HepG2 (cell line): ENCODE data around the gene S100P. TPM values are rescaled to one million over a fixed set of nuclear protein-coding genes. Genes with fewer than 3 reads are reported as not detected.
A peak's percentile ranks its signal among the peaks of the same experiment; 100 is the strongest.

Source experiments
- ATAC-seq: fragments of 200-7000 bp; cut with Tn5 transposase; 3 replicates; pipeline ENCODE4 v1.9.1; 2020; ENCODE audit warnings: mild to moderate bottlenecking, moderate library complexity
- BruUV-seq: library from RNA; stranded (reverse); fragments of 400-500 nt; replicated peaks from 2 replicates; lab custom pipeline; 2021; lab: Mats Ljungman, UMichigan
- CTCF ChIA-PET: fragments of 300-600 bp; formaldehyde crosslinking; extraction: SDS; loops from one replicate; lab custom pipeline; 2021; ENCODE audit warnings: low total read pairs, inconsistent platforms, low intra/inter-chr PET ratio; lab: Yijun Ruan, JAX
- POLR2A ChIA-PET: fragments of 350-600 bp; sonication (Branson Sonifier 250); formaldehyde crosslinking; loops from one replicate; lab custom pipeline; 2020; ENCODE audit warnings: antibody characterized with exemption, inconsistent platforms; lab: Yijun Ruan, JAX
- DNase-seq: peaks from one replicate; pipeline ENCODE4 v3.0.0-alpha.2; 2015; ENCODE audit warnings: low spot score
- FAIRE-seq: peaks from 3 replicates; lab custom pipeline; 2011; peaks lifted over from hg19 to GRCh38; lab: Jason Lieb, UNC
- H2AFZ ChIP-seq: one replicate; pipeline ENCODE4 v1.6.1; 2011; ENCODE audit warnings: low read length, inconsistent platforms
- H3K27ac ChIP-seq: fragments of 300-600 bp; 3 replicates; pipeline ENCODE4 v1.8.0; 2011; ENCODE audit warnings: mixed run types, mild to moderate bottlenecking, mixed read lengths, low read length, inconsistent platforms; ENCODE audit not compliant: insufficient read depth; ENCODE audit errors: extremely low read length
- H3K27me3 ChIP-seq, 2 experiments: fragments of 200-600 bp in 1 of 2; 2 replicates in 1 of 2; 3 replicates in 1 of 2; pipeline versions ENCODE4 v1.6.0 to v1.8.0; 2011; ENCODE audit warnings: low read length in 2 of 2, mild to moderate bottlenecking in 2 of 2, moderate library complexity in 2 of 2, inconsistent platforms in 1 of 2; ENCODE audit not compliant: insufficient read depth in 2 of 2, control insufficient read depth in 1 of 2
- H3K36me3 ChIP-seq, 2 experiments: fragments of 200-600 bp in 1 of 2; replicated peaks in 1 of 2; 2 replicates in 1 of 2; 3 replicates in 1 of 2; pipeline versions ENCODE4 v1.5.1 to v1.8.0; 2011; ENCODE audit warnings: low read length in 2 of 2, inconsistent platforms in 1 of 2; ENCODE audit not compliant: insufficient read depth in 2 of 2, control insufficient read depth in 1 of 2
- H3K4me1 ChIP-seq: 2 replicates; pipeline ENCODE4 v1.5.1; 2012; ENCODE audit warnings: low read length, inconsistent platforms; ENCODE audit not compliant: insufficient read depth
- H3K4me2 ChIP-seq: 2 replicates; pipeline ENCODE4 v1.6.0; 2011; ENCODE audit warnings: low read depth, low read length, inconsistent platforms
- H3K4me3 ChIP-seq, 3 experiments: fragments of 200-600 bp in 1 of 3; sonication (generic), shearing (Covaris generic) in 1 of 3; replicated peaks in 1 of 3; 2 replicates each; pipeline ENCODE4 v1.5.1; 2011 to 2016; ENCODE audit warnings: low read length in 3 of 3, inconsistent platforms in 2 of 3, low read depth in 2 of 3, mild to moderate bottlenecking in 2 of 3, control low read depth in 1 of 3, mixed read lengths in 1 of 3; ENCODE audit not compliant: insufficient read depth in 1 of 3
- H3K79me2 ChIP-seq: one replicate; pipeline ENCODE4 v1.6.1; 2011; ENCODE audit warnings: low read length, inconsistent platforms; ENCODE audit not compliant: insufficient read depth
- H3K9ac ChIP-seq: 2 replicates; pipeline ENCODE4 v1.6.0; 2011; ENCODE audit warnings: mild to moderate bottlenecking, low read depth, low read length, inconsistent platforms; ENCODE audit not compliant: insufficient read depth
- H3K9me3 ChIP-seq: 2 replicates; pipeline ENCODE4 v1.5.1; 2012; ENCODE audit warnings: mild to moderate bottlenecking, low read length
- H4K20me1 ChIP-seq: 2 replicates; pipeline ENCODE4 v1.6.0; 2011; ENCODE audit warnings: inconsistent platforms, mild to moderate bottlenecking, low read length, moderate library complexity; ENCODE audit not compliant: insufficient read depth
- CBX2 ChIP-seq, 2 experiments: fragments of 200-600 bp in 1 of 2; sonication (generic); formaldehyde crosslinking in 1 of 2; IDR thresholded peaks; 2 replicates each; pipeline versions ENCODE4 v1.7.0 to v1.8.1; 2018 to 2022; ENCODE audit warnings: low read depth in 2 of 2, low read length in 1 of 2, mild to moderate bottlenecking in 1 of 2, missing genetic modification reagents in 1 of 2
- CEBPB ChIP-seq: IDR thresholded peaks from 2 replicates; pipeline ENCODE4 v1.6.1; 2011; ENCODE audit warnings: low read depth, low read length, improper control_type of control experiment, borderline replicate concordance
- CEBPG ChIP-seq: IDR thresholded peaks from 2 replicates; pipeline ENCODE4 v1.6.1; 2016
- CENPX ChIP-seq: sonication (generic); formaldehyde crosslinking; IDR thresholded peaks from 2 replicates; pipeline ENCODE4 v1.9.0; 2021; ENCODE audit warnings: mild to moderate bottlenecking, missing genetic modification reagents, moderate library complexity
- ERF ChIP-seq: IDR thresholded peaks from 2 replicates; pipeline ENCODE4 v1.6.1; 2018; ENCODE audit warnings: missing biosample characterization, missing genetic modification reagents
- FOXA3 ChIP-seq: IDR thresholded peaks from 2 replicates; pipeline ENCODE4 v1.6.1; 2016; ENCODE audit warnings: missing genetic modification reagents, missing compliant biosample characterization
- HNF4A ChIP-seq: sonication (generic); formaldehyde crosslinking; IDR thresholded peaks from 2 replicates; pipeline ENCODE4 v1.4.0; 2020; ENCODE audit warnings: missing genetic modification reagents
- KAT8 ChIP-seq: IDR thresholded peaks from 2 replicates; pipeline ENCODE4 v1.6.1; 2016; ENCODE audit warnings: missing genetic modification reagents, missing compliant biosample characterization
- NCOA2 ChIP-seq: sonication (generic); formaldehyde crosslinking; IDR thresholded peaks from 2 replicates; pipeline ENCODE4 v1.8.0; 2022; ENCODE audit warnings: inconsistent platforms
- NRL ChIP-seq: sonication (generic); formaldehyde crosslinking; IDR thresholded peaks from 2 replicates; pipeline ENCODE4 v1.5.0; 2020; ENCODE audit warnings: missing genetic modification reagents, mild to moderate bottlenecking, moderate library complexity, borderline replicate concordance
- PRDM10 ChIP-seq: sonication (generic); formaldehyde crosslinking; IDR thresholded peaks from 2 replicates; pipeline ENCODE4 v1.4.0; 2020; ENCODE audit warnings: low read depth, missing genetic modification reagents
- RBFOX2 ChIP-seq: fragments of 200-400 bp; formaldehyde crosslinking; IDR thresholded peaks from 2 replicates; pipeline ENCODE4 v1.6.1; 2017; ENCODE audit warnings: low read depth, mild to moderate bottlenecking, low read length
- SIX4 ChIP-seq: sonication (generic); formaldehyde crosslinking; IDR thresholded peaks from 2 replicates; pipeline ENCODE4 v1.4.0; 2020; ENCODE audit warnings: missing genetic modification reagents
- ZKSCAN1 ChIP-seq: fragments of 150-350 bp; IDR thresholded peaks from 2 replicates; pipeline ENCODE4 v1.6.1; 2014; ENCODE audit warnings: low read length
- ZNF17 ChIP-seq: sonication (generic); formaldehyde crosslinking; IDR thresholded peaks from 2 replicates; pipeline ENCODE4 v1.5.0; 2020; ENCODE audit warnings: mild to moderate bottlenecking, missing genetic modification reagents
- ZNF746 ChIP-seq: sonication (generic); formaldehyde crosslinking; IDR thresholded peaks from 2 replicates; pipeline ENCODE4 v1.8.0; 2022; ENCODE audit warnings: mild to moderate bottlenecking, missing genetic modification reagents
- WGBS: methylation state at CpG from one replicate; pipeline ENCODE4 v1.1.6; 2017; ENCODE audit warnings: low lambda C conversion rate; 5-methylcytosine and 5-hydroxymethylcytosine counted together
- in situ Hi-C: cut with HindIII; loops from 2 replicates; pipeline ENCODE4 v1.10.0; 2017; ENCODE audit warnings: low pct_unique_long_range_greater_than_20kb; ENCODE audit not compliant: extremely low pct_ligation_motif_present
- intact Hi-C: fragments of 100-400 bp; cut with micrococcal nuclease; formaldehyde crosslinking; loops from one replicate; pipeline ENCODE4 v1.10.0; 2022; ENCODE audit not compliant: unreplicated experiment
- polyA plus RNA-seq, 8 experiments: library from polyadenylated mRNA; depleted of rRNA in 3 of 8; stranded (reverse) in 7 of 8; unstranded in 1 of 8; fragments of >200 nt; fragmentation: Illumina TruSeq in 4 of 8; extraction: Trizol in 4 of 8; gene quantifications; 2 replicates each; pipeline versions ENCODE4 v1.2.1 to v1.2.3, GENCODE V29; 2011 to 2016; ENCODE audit warnings: low read depth in 4 of 8, missing spikeins in 1 of 8, mixed read lengths in 1 of 8; ENCODE audit not compliant: insufficient read depth in 1 of 8
- total RNA-seq, 5 experiments: library from RNA; depleted of rRNA; stranded (reverse); fragments of >200 nt; fragmentation: Illumina TruSeq; extraction: Trizol; gene quantifications; 2 replicates each; pipeline ENCODE4 v1.2.3, GENCODE V29; 2016; ENCODE audit warnings: low read depth in 1 of 5
- TF ChIP-seq, protein P1 (sequence below): IDR thresholded peaks from 2 replicates; pipeline ENCODE4 v1.6.1; 2018; ENCODE audit warnings: missing genetic modification reagents

Gene S100P
- total and polyA plus RNA-seq, 2 of the 13 experiments (the other 11 are each of a cell fraction or from before 2014, with no cell fraction given), result 278 to 1,649 TPM

DNA sequence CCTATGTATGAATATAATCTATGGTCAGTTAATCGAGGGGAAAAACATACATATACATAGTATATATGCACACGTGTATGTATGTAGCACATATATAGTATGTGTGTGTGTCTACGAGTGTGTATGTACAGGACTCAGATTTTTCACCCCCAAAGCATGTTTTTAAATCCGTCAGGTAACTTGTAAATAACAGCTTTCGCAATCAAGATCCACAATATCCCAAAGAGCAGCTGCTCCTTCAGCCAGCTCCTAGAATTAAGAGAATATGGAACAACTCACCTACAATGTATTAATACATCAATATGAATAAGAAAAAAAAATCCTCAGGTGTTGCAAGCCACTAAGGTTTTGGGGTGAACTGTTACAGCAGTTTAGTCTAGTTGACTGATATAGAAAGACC is 12.5 kb downstream of the S100P start:
- FAIRE-seq (no peak), DNase-seq (no peak), ATAC-seq (no peak)
- no TSS peak for BruUV-seq
- no peak overlapping the region for H2AFZ ChIP-seq
- TF ChIP-seq FOXA3 (CRISPR knock-in tag) (peak; percentile 16; the same call in 1 of the 2 replicates), SIX4 (CRISPR knock-in tag) (no peak), CEBPG (CRISPR knock-in tag) (peak; percentile 46), RBFOX2 (0 out of 2 replicates have a peak, but pooled peaks have one; percentile 5), HNF4A (CRISPR knock-in tag) (no peak), CEBPB (peak; percentile 56; the same call in 1 of the 2 replicates), KAT8 (CRISPR knock-in tag) (no peak), ZNF746 (no peak), PRDM10 (CRISPR knock-in tag) (no peak), NRL (no peak), CBX2 (IDR thresholded peaks at IDR 0.05; ENCODE audit: low read depth, low read length) (no peak), CBX2 (CRISPR knock-in tag; IDR thresholded peaks at IDR 0.05; ENCODE audit: low read depth) (no peak), ZNF17 (CRISPR knock-in tag) (no peak), CENPX (CRISPR knock-in tag) (no peak), ERF (no peak), ZKSCAN1 (no peak), NCOA2 (CRISPR knock-in tag) (no peak)
- TF ChIP-seq, protein P1, sequence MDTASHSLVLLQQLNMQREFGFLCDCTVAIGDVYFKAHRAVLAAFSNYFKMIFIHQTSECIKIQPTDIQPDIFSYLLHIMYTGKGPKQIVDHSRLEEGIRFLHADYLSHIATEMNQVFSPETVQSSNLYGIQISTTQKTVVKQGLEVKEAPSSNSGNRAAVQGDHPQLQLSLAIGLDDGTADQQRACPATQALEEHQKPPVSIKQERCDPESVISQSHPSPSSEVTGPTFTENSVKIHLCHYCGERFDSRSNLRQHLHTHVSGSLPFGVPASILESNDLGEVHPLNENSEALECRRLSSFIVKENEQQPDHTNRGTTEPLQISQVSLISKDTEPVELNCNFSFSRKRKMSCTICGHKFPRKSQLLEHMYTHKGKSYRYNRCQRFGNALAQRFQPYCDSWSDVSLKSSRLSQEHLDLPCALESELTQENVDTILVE (CRISPR knock-in tag), result no peak
- WGBS, result 76% methylated on average over 5 of the region's 5 CpGs
- H4K20me1 ChIP-seq, result peaks cover 12% of the 10 kb centered on the region; the same call in 1 of the 2 replicates
- H3K36me3 ChIP-seq, result peaks cover 3 to 8% of the 10 kb centered on the region in 2 experiments; a peak in 4 of 5 replicates
- H3K4me1 ChIP-seq, result peaks cover 61% of the 10 kb centered on the region
- peaks cover 0 to 6% of the 10 kb centered on the region in 2 experiments; a peak in 1 of 5 replicates for H3K27me3 ChIP-seq
- in situ Hi-C loops (no loop called here), intact Hi-C loops (no loop called here)
- H3K79me2 ChIP-seq, result peaks cover 64% of the 10 kb centered on the region
- ChIA-PET POLR2A (interaction anchor here (1.5 to 3.8 kb wide), 5 partner anchors 10 to 33 kb away, joined by 4 to 40 read pairs (median 10); partner anchors contain the start of genes BLOC1S4 and S100P), CTCF (no interaction called here)
- no peak overlapping the region for H3K27ac ChIP-seq
- peak overlapping the region; percentile 96 for H3K4me2 ChIP-seq
- H3K9me3 ChIP-seq, result 0 out of 2 replicates have a peak, but pooled peaks cover 4% of the 10 kb centered on the region
- H3K9ac ChIP-seq, result no peak overlapping the region
- H3K4me3 ChIP-seq, result no peak overlapping the region; a peak in 1 of 6 replicates
